ENCODE results near the gene TRAF3IP1.

GRCh38 chr2:238294046-238294392 lies 26.3 kb upstream of the TRAF3IP1 start:
- no peak for TF ChIP-seq POLR2A (IDR thresholded peaks at IDR 0.05)
- TF ChIP-seq, protein P1, sequence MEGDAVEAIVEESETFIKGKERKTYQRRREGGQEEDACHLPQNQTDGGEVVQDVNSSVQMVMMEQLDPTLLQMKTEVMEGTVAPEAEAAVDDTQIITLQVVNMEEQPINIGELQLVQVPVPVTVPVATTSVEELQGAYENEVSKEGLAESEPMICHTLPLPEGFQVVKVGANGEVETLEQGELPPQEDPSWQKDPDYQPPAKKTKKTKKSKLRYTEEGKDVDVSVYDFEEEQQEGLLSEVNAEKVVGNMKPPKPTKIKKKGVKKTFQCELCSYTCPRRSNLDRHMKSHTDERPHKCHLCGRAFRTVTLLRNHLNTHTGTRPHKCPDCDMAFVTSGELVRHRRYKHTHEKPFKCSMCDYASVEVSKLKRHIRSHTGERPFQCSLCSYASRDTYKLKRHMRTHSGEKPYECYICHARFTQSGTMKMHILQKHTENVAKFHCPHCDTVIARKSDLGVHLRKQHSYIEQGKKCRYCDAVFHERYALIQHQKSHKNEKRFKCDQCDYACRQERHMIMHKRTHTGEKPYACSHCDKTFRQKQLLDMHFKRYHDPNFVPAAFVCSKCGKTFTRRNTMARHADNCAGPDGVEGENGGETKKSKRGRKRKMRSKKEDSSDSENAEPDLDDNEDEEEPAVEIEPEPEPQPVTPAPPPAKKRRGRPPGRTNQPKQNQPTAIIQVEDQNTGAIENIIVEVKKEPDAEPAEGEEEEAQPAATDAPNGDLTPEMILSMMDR (IDR thresholded peaks at IDR 0.05 in 4 of 5, conservative IDR thresholded peaks at IDR 0.05 in 1 of 5), result no peak
